Cardiac fibroblast (primary cell): ENCODE results near the gene PTPN13.

ENCODE experiments used
- DNase-seq, 2 donors: peaks; one replicate each; pipeline versions ENCODE4 v3.0.0 to v3.0.0-alpha.2; 2010; ENCODE audit warnings: low read depth in 2 of 2
- H3K4me3 ChIP-seq, 2 donors: replicated peaks in 1 of 2; 1 replicate in 1 of 2; 2 replicates in 1 of 2; pipeline ENCODE4 v1.5.1; 2011; ENCODE audit warnings: low read depth in 2 of 2, low read length in 2 of 2, mild to moderate bottlenecking in 2 of 2, moderate library complexity in 1 of 2
- CTCF ChIP-seq: IDR thresholded peaks from one replicate; pipeline ENCODE4 v1.5.1; 2011; ENCODE audit warnings: low read depth, mild to moderate bottlenecking, low read length, inconsistent platforms

Gene PTPN13

GRCh38 chr4:86840858-86841257 lies 246.7 kb downstream of the PTPN13 start:
- no peak overlapping the region for H3K4me3 ChIP-seq
- no peak for TF ChIP-seq CTCF
- DNase-seq, result no peak

DNA sequence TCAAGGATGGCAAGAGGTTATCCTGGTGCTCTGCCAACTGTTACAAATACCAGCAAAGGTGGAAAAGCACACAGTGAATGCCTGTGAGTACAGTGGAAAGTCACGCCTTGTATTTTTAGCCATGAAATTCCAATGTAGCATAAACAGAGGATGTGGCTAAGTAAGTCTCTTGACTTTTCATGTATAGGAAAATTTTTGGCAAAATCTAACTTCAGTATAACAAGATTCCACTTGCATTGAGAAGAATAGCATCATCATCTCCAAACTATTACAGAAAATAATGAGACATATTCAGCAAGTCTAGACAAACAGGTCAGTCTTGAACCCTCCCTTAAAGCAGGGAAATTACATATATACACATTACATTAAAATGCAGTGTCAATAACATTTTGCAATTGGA lies 247.2 kb downstream of the PTPN13 start:
- DNase-seq, result no peak
- H3K4me3 ChIP-seq, result no peak overlapping the region
- no peak for TF ChIP-seq CTCF

DNA sequence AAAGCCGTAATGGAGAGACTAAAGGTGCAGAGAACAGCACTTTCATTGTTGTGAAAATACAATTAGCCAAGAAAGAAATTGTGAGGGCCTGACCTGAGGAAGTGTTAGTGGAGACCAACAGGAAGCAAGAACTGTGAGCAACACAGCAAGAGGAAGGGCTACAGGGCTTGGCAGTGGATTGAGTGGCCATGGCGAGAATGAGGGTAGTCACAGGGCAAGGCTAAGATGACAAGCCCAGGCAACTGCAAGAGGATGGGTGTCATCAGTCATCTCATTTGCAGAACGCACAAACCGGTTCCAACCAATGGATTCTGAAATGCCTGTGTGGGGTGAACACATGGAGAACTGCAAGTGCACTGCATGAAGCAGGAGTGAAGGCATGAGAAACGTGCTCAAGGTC lies 251.5 kb downstream of the PTPN13 start:
- H3K4me3 ChIP-seq, result no peak overlapping the region
- no peak for TF ChIP-seq CTCF
- DNase-seq, result no peak

DNA sequence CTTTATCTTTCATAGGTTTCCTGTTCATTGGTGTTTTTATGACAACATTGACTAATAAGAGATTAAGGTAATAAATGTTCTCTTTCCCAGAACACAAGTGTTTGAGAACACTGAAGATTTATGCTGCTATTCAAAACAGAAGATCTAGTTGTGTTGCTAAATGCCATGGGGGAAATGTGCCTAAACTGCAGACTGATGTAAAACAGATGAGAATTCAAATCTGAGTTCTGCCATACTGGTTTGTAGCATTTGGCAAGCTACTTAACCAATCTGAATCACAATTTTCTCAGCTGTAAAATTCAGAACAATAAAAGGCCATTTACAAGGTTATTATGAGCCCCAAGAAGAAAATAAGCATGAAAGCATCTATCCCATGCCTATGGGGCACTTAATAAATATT lies 252.8 kb downstream of the PTPN13 start:
- DNase-seq, result peak in 1 of 2 donors; percentile 8
- no peak for TF ChIP-seq CTCF
- no peak overlapping the region for H3K4me3 ChIP-seq

- DNase-seq, result no peak
- H3K4me3 ChIP-seq, result no peak overlapping the region
- TF ChIP-seq CTCF, result no peak
Measured at GRCh38 chr4:86847571-86847970, 253.5 kb downstream of the PTPN13 start.

DNA sequence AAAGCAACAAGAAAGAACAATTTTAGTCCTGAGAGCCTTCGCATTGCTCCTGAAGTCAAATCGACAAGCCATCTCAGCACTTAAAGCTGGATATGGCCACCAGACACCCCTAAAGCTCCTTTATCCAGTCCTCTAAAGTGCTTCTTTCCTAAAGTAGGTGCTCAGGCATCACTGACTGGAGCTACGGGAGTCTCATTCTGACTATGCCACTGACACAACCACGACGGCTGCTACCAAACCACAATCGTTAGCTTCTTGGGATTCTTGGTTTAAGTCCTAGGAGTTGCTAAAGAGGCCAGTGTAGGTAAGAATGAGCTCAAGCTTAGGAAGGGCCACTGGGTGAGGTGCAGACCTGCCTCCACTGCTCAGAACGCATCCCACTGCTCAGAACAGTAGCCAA lies 254.0 kb downstream of the PTPN13 start:
- DNase-seq, result peak in 1 of 2 donors; percentile 15
- TF ChIP-seq CTCF, result no peak
- no peak overlapping the region for H3K4me3 ChIP-seq

- TF ChIP-seq CTCF, result no peak
- no peak within 1 kb of the TSS for H3K4me3 ChIP-seq
- DNase-seq, result peak; percentile 16 to 55
Measured at GRCh38 chr4:86848732-86849619, 254.9 kb downstream of the PTPN13 start, which contains the start of gene SLC10A6. Gene SLC10A6 (minus strand): TSS chr4:86849384. CDS start chr4:86849115, 269 bp downstream.
